Measurements from ENCODE around the gene VPS8.

Gene VPS8

DNA sequence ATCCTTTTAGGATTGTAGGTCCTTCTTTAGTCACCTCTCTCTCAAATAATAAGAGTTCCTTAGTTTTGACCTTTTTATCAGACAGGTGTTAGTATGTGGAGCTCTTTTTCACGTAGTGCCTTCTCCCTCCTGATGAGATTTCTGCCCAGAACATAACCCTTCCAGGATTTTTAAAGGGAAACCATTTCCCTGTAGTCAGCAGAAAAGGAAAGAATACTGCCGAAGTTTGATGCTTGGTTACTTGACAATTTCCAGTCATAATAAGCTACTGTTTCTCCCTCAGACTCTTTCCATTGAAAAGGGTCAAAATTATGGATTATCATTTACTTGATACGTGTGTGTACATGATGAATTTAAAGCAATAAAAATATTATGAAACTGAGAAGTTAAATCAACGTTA lies 73.1 kb downstream of the VPS8 start:
- no peak overlapping the region for H3K4me3 ChIP-seq (replicated peaks in 1 of 2; ENCODE audit: low read depth in 2 of 2, low read length in 2 of 2)
- TF ChIP-seq, protein P1, sequence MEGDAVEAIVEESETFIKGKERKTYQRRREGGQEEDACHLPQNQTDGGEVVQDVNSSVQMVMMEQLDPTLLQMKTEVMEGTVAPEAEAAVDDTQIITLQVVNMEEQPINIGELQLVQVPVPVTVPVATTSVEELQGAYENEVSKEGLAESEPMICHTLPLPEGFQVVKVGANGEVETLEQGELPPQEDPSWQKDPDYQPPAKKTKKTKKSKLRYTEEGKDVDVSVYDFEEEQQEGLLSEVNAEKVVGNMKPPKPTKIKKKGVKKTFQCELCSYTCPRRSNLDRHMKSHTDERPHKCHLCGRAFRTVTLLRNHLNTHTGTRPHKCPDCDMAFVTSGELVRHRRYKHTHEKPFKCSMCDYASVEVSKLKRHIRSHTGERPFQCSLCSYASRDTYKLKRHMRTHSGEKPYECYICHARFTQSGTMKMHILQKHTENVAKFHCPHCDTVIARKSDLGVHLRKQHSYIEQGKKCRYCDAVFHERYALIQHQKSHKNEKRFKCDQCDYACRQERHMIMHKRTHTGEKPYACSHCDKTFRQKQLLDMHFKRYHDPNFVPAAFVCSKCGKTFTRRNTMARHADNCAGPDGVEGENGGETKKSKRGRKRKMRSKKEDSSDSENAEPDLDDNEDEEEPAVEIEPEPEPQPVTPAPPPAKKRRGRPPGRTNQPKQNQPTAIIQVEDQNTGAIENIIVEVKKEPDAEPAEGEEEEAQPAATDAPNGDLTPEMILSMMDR (IDR thresholded peaks at IDR 0.05; ENCODE audit: low read depth, low read length) = no peak
- no peak for DNase-seq (ENCODE audit: low read depth in 2 of 2)

DNA sequence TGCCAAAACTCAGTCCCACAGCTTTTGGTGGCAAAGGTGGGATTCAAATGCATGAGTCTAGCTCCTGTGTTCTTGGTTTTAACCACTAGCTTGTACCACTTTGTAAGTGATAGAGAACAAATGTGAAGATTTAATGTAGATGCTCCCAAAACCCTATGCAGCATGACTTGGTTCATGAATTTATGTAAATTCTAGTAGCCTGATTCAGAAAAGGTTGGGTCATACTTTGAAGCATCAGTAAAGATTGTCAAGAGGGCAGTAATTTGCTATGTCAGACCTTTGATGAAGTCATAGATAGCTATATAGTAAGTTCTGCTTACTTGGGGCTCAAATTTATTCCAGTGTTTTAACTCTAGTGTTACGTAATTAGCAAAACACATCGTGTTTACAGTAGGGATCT lies 75.6 kb downstream of the VPS8 start:
- TF ChIP-seq, protein P1 (IDR thresholded peaks at IDR 0.05; ENCODE audit: low read depth, low read length) = no peak
- no peak for DNase-seq (ENCODE audit: low read depth in 2 of 2)
- H3K4me3 ChIP-seq (replicated peaks in 1 of 2; ENCODE audit: low read depth in 2 of 2, low read length in 2 of 2) = no peak overlapping the region

DNA sequence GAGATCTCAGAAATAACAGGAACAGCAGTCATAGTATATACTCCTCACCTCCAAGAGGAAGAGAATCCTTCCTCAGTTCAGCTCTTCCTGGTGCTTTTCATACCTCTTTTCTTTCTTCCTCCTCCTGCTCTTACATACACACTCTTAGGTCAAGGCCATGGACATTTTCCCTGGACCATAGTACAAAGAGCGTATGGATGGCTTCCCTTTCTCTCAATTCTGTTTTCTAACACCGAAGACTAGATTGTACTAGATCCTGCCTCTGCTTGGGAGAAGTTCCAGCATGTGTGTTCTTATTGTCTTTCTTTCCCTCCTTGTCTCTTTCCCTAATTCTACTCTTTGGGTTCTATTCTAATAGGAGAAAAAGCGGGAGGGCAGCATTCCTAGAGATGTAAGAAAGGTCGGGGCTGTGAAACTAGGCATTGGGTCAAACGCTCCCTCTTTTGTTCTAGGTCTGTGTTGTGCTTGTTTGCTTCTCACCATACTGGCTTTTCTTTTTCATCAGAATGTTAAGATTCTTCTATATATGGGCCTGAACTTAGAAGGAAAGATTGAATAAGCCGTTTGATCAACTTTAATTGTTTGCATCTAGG lies 77.4 kb downstream of the VPS8 start:
- TF ChIP-seq, protein P1 (IDR thresholded peaks at IDR 0.05; ENCODE audit: low read depth, low read length) = no peak
- no peak overlapping the region for H3K4me3 ChIP-seq (replicated peaks in 1 of 2; ENCODE audit: low read depth in 2 of 2, low read length in 2 of 2)
- DNase-seq (ENCODE audit: low read depth in 2 of 2) = no peak

DNA sequence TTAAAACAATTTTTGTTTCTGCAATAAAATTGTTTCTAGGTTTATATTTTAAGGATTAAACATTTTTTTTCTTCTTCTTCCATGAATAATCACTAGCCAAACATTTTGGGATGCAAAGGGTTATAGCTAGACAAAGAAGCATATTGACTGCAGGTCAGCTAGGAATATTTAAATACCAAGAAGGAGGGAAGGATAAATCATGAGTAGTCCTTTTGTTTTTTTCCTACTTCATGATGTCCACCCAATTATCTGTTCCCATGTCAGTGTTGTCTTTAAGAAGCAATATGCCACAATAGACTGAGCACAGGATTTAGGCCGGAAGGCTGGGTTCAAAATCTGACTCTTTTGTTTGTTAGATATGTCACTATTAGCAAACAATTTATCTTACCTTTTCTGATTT lies 82.1 kb downstream of the VPS8 start:
- no peak for DNase-seq (ENCODE audit: low read depth in 2 of 2)
- no peak overlapping the region for H3K4me3 ChIP-seq (replicated peaks in 1 of 2; ENCODE audit: low read depth in 2 of 2, low read length in 2 of 2)
- TF ChIP-seq, protein P1 (IDR thresholded peaks at IDR 0.05; ENCODE audit: low read depth, low read length) = no peak

DNA sequence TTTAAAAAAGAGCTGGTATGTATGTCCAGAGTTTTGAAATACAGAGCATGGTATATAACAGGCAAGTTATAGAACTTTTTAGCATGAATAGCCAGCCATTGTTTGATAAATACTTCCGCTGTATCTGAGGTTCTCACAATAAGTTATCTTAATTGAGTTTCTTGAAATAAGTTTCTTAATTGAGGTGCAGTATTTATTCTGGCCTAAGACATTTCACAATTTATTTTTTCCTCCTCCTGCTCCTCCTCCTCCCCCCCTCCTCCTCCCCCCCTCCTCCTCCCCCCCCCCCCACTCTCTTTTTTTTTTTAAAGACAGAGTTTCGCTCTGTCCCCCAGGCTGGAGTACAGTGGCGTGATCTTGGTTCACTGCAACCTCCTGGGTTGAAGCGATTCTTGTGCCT lies 83.4 kb downstream of the VPS8 start:
- TF ChIP-seq, protein P1 (IDR thresholded peaks at IDR 0.05; ENCODE audit: low read depth, low read length) = no peak
- H3K4me3 ChIP-seq (replicated peaks in 1 of 2; ENCODE audit: low read depth in 2 of 2, low read length in 2 of 2) = no peak overlapping the region

DNA sequence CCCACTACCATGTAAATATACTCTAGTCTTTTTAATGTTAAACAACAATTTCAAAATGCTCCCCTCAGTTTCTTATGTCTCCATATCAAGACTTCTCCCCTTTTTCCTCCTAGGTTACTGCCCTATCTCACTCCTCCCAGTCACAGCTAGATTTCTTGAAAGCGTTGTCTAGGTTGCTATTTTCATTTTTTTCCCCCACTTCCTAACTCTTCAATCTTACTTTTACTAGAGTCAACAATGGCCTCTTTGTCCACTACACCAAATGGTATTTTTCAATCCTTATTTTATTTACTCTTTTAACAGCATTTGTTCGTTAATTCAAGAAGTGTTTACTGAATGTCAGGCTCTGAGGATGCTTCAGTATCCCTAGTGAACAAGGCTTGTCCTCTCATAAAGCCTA lies 84.4 kb downstream of the VPS8 start:
- H3K4me3 ChIP-seq (replicated peaks in 1 of 2; ENCODE audit: low read depth in 2 of 2, low read length in 2 of 2) = no peak overlapping the region
- TF ChIP-seq, protein P1 (IDR thresholded peaks at IDR 0.05; ENCODE audit: low read depth, low read length) = no peak
- DNase-seq (ENCODE audit: low read depth in 2 of 2) = no peak

More for the DNA sequence above, 83.4 kb downstream of the VPS8 start:
- DNase-seq (ENCODE audit: low read depth in 2 of 2) = no peak
